H1 (cell line): Measurements from ENCODE around the gene FRMPD4.

ENCODE experiments used
- CHD7 ChIP-seq: fragments of 300-600 bp; sonication (generic); IDR thresholded peaks from 2 replicates; pipeline ENCODE4 v1.7.1; 2012; ENCODE audit warnings: low read length, moderate library complexity, mild to moderate bottlenecking, inconsistent platforms; ENCODE audit not compliant: insufficient replicate concordance
- CREB1 ChIP-seq: IDR thresholded peaks from 2 replicates; pipeline ENCODE4 v1.6.1; 2012; ENCODE audit warnings: inconsistent platforms
- CTCF ChIP-seq, 3 experiments: IDR thresholded peaks; 1 replicate in 2 of 3; 2 replicates in 1 of 3; pipeline versions ENCODE4 v1.5.1 to v1.6.1; 2011; ENCODE audit warnings: low read length in 3 of 3, mild to moderate bottlenecking in 3 of 3, inconsistent platforms in 2 of 3, low read depth in 1 of 3, moderate library complexity in 1 of 3; ENCODE audit not compliant: insufficient read depth in 1 of 3; ENCODE audit errors: control extremely low read depth in 1 of 3
- JUN ChIP-seq: IDR thresholded peaks from 2 replicates; pipeline ENCODE4 v1.6.1; 2011; ENCODE audit warnings: low read depth, mild to moderate bottlenecking, improper control_type of control experiment, low read length
- POLR2A ChIP-seq, 2 experiments: IDR thresholded peaks; 1 replicate in 1 of 2; 2 replicates in 1 of 2; pipeline ENCODE4 v1.6.1; 2011; ENCODE audit warnings: low read depth in 2 of 2, low read length in 2 of 2, mild to moderate bottlenecking in 2 of 2; ENCODE audit errors: control extremely low read depth in 1 of 2
- POLR2AphosphoS5 ChIP-seq: IDR thresholded peaks from 2 replicates; pipeline ENCODE4 v1.6.1; 2011; ENCODE audit warnings: low read depth, low read length
- SP1 ChIP-seq: IDR thresholded peaks from 2 replicates; pipeline ENCODE4 v1.6.1; 2011; ENCODE audit warnings: low read depth, low read length
- SRF ChIP-seq: IDR thresholded peaks from 2 replicates; pipeline ENCODE4 v1.6.1; 2011; ENCODE audit warnings: mild to moderate bottlenecking, low read depth, low read length, moderate library complexity

- TF ChIP-seq CTCF (IDR thresholded peaks at IDR 0.05; ENCODE audit: control extremely low read depth in 1 of 3, insufficient read depth in 1 of 3, low read depth in 1 of 3, low read length in 3 of 3): peak; percentile 31 to 36 (median 34)
- TF ChIP-seq CHD7: no peak
- no peak for TF ChIP-seq SP1
- TF ChIP-seq JUN: no peak
- TF ChIP-seq CREB1: no peak
- TF ChIP-seq POLR2AphosphoS5: no peak
- no peak for TF ChIP-seq SRF
- no peak for TF ChIP-seq POLR2A (IDR thresholded peaks at IDR 0.05; ENCODE audit: control extremely low read depth in 1 of 2, low read depth in 2 of 2, low read length in 2 of 2)
Measured at GRCh38 chrX:12138361-12139313, at the start of gene FRMPD4.
